GM20431 (cell line): ENCODE results near the gene OR4M2.
"Not testable (repeated sequence)": the region's sequence is repeated elsewhere in the genome, so short reads cannot be mapped to it uniquely, and the experiment has no call there.

Experiments
- in situ Hi-C: fragments of 300-500 bp; cut with MseI, MboI; formaldehyde crosslinking; loops from one replicate; pipeline ENCODE4 v1.15.0; 2020; ENCODE audit warnings: low sequenced_read_pairs; ENCODE audit not compliant: unreplicated experiment

The OR4M2 gene

GRCh38 chr15:22080227-22080626 lies at the start of gene OR4M2:
OR4M2 (plus strand) TSS chr15:22080527; CDS start chr15:22080625, 98 bp downstream.
- in situ Hi-C loops, result not testable (repeated sequence)

- in situ Hi-C loops, result not testable (repeated sequence)
Measured at GRCh38 chr15:22069267-22069666, 11.1 kb upstream of the OR4M2 start.

GRCh38 chr15:22081386-22081785 lies 1.1 kb downstream of the OR4M2 start:
- in situ Hi-C loops, result not testable (repeated sequence)

GRCh38 chr15:22098616-22099253 lies 18.4 kb downstream of the OR4M2 start:
- in situ Hi-C loops, result not testable (repeated sequence)

GRCh38 chr15:22099289-22099891 lies 19.1 kb downstream of the OR4M2 start:
- in situ Hi-C loops, result not testable (repeated sequence)

GRCh38 chr15:22122033-22122432 lies 41.7 kb downstream of the OR4M2 start:
- in situ Hi-C loops, result not testable (repeated sequence)
